Occipital lobe (tissue), 2 donors: ENCODE data around the gene SYT15. TPM values are rescaled to one million over a fixed set of nuclear protein-coding genes. Genes with fewer than 3 reads are reported as not detected.
"Not testable (repeated sequence)": the region's sequence is repeated elsewhere in the genome, so short reads cannot be mapped to it uniquely, and the experiment has no call there.

ENCODE experiments used
- DNase-seq: peaks from one replicate; lab custom pipeline; 2025; lab: John Stamatoyannopoulos, UW
- total RNA-seq: library from RNA; depleted of rRNA; stranded (reverse); fragments of >200 nt; gene quantifications from one replicate; pipeline ENCODE4 v1.2.3, GENCODE V29; 2014

Gene SYT15
- total RNA-seq, 1 donor from 2014 or later: 0.47 TPM

- DNase-seq: no peak
These were observed 22.2 kb upstream of the SYT15 start, which contains the start of gene GPRIN2 for GRCh38 chr10:46556515-46557318. Gene GPRIN2 (minus strand): TSS chr10:46556658. CDS start chr10:46550736, 5,922 bp downstream.

- DNase-seq: no peak
These were observed 21.4 kb upstream of the SYT15 start for GRCh38 chr10:46557319-46558121.

- no peak for DNase-seq
These were observed 20.9 kb upstream of the SYT15 start for GRCh38 chr10:46558122-46558391.

- no peak for DNase-seq
These were observed 20.3 kb upstream of the SYT15 start for GRCh38 chr10:46558392-46559185.

- no peak for DNase-seq
These were observed 19.7 kb upstream of the SYT15 start for GRCh38 chr10:46559231-46559671.

GRCh38 chr10:46560381-46560780 lies 18.5 kb upstream of the SYT15 start:
- no peak for DNase-seq

- DNase-seq: no peak
These were observed 18.0 kb upstream of the SYT15 start for GRCh38 chr10:46560952-46561351.

- DNase-seq: peak; percentile 64
These were observed 13.2 kb upstream of the SYT15 start for GRCh38 chr10:46565591-46566332.

GRCh38 chr10:46567151-46567550 lies 11.8 kb upstream of the SYT15 start:
- DNase-seq: not testable (repeated sequence)

GRCh38 chr10:46570655-46571054 lies 8.3 kb upstream of the SYT15 start:
- not testable (repeated sequence) for DNase-seq

- not testable (repeated sequence) for DNase-seq
These were observed 6.2 kb upstream of the SYT15 start for GRCh38 chr10:46572765-46573164.

- not testable (repeated sequence) for DNase-seq
These were observed 5.6 kb upstream of the SYT15 start for GRCh38 chr10:46573314-46573713.

GRCh38 chr10:46573884-46574283 lies 5.0 kb upstream of the SYT15 start:
- DNase-seq: not testable (repeated sequence)

- DNase-seq: not testable (repeated sequence)
These were observed 1.1 kb upstream of the SYT15 start for GRCh38 chr10:46577624-46578473.

GRCh38 chr10:46579378-46579777 lies 450 bp downstream of the SYT15 start:
- not testable (repeated sequence) for DNase-seq

GRCh38 chr10:46581997-46582396 lies 3.1 kb downstream of the SYT15 start:
- DNase-seq: not testable (repeated sequence)

GRCh38 chr10:46582568-46582967 lies 3.6 kb downstream of the SYT15 start:
- DNase-seq: not testable (repeated sequence)

- not testable (repeated sequence) for DNase-seq
These were observed 5.3 kb downstream of the SYT15 start for GRCh38 chr10:46584196-46584595.

GRCh38 chr10:46585246-46585645 lies 6.3 kb downstream of the SYT15 start:
- DNase-seq: not testable (repeated sequence)

GRCh38 chr10:46587546-46587945 lies 8.6 kb downstream of the SYT15 start:
- not testable (repeated sequence) for DNase-seq
